GM21447 (cell line): ENCODE measurements around the gene SLC2A11.

Experiments used
- ATAC-seq: cut with Tn5 transposase; IDR thresholded peaks from one replicate; pipeline ENCODE4 v1.9.1; 2021; ENCODE audit not compliant: unreplicated experiment

SLC2A11 gene

GRCh38 chr22:23832226-23833016 lies 25.3 kb upstream of the SLC2A11 start:
- no peak for ATAC-seq

DNA sequence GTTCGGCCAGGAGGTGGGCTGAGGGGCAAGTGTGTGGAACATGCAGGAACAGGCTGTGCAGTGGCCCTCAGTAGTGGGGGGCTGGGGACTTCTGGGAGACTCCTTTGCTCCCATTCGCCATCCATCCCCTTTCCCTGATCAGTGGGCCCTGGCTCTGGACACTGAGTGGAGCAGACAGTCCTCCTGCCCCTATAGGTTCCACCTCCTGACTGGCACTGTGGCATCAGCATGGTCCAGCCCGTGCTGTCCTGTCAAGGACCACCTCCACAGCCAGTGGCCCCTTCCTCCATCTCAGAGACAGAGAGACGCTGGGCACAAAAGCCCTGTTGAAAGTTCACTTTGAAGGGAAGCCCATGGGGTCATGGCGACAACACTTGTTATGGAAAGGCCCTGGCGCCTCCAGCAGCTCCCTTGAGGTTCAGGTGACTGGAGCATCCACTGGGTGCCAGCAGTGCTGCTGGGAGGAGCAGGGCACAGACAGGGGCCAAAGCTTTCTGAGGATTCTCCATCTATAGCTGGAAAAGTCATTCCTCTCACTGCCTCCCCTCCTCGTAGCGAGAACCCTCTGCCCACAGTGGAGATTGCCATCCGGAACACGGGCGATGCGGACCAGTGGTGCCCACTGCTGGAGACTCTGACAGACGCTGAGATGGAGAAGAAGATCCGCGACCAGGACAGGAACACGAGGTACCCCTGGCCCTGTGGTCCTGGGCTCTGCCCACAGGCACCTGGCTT lies 24.5 kb upstream of the SLC2A11 start:
- ATAC-seq: no peak

DNA sequence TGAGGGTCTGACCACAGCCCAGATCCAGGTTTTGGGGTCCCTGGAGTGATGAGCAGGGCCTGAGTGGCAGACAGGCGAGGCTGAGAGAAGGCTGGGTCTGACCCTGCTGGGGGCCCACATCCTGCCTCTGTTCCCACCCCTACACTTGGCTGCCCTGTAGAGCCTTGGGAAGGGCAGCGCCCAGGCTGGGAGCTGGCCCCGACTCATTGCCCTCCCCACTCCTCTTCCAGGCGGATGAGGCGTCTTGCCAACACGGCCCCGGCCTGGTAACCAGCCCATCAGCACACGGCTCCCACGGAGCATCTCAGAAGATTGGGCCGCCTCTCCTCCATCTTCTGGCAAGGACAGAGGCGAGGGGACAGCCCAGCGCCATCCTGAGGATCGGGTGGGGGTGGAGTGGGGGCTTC lies 23.8 kb upstream of the SLC2A11 start:
- no peak for ATAC-seq

GRCh38 chr22:23834406-23834792 lies 23.3 kb upstream of the SLC2A11 start:
- ATAC-seq: no peak

DNA sequence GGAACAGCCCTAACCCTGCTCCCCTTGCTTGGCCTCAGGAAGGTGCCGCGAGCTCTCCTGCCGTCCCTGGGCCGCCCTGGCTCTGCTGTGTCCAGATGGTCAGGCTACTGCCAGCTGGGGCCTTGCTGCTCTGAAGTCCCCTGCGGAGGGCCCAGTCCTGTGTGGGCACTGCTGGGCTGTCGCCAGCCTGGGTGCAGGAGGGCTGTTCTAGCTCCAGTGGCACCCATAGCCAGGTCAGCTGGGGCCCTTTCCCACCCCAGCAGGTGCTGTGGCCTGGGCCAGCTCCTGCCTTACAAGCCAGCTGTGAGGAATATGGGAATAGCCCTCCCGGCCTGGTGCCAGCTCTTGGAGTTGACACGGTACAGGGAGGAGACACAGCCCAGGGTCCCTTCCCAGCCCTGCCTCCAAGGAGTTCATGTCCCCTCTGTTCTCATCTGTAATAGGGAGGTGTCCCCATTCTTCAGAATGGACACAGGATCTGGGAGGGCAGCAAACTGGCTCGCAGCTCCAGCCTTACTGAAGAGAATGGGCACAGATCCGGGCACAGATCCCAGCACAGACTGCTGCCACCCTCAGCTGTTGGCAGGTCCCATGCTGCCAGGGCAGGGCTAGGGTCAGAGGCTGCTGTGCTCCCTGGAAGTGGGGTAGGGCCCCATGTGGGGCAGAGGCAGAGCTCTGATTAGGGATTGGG lies 22.7 kb upstream of the SLC2A11 start:
- ATAC-seq: no peak

DNA sequence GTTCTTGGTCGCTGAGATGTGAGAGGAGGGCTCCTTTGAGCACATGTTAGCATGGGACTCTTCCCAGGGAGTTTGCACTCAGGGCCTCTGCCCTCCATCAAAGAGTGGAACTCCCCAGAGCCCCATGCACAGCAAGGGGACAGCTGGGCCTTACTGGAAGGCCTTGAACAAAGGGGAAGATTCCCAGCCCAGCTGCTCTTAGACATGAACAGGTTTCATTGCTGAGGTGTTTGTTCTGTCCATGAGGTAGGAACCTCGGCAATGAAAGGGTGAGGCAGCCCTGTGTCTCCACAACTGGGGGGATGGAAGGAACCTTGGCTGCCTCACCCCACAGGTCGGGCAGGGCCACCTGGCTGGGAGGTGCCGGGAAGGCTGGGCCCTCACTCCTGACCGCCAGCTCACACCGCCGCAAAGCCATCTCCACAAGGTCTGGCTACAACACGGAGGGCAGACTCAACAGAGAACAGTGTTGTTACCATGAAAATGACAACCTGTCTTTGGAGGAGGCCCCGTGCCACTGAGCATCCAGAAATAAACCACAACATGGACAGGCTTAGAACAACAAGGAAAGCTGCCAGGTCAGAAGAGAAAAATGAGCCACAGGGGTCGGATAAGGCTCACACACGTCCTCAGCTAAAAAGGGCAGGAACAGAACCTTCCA lies 22.1 kb upstream of the SLC2A11 start:
- no peak for ATAC-seq

GRCh38 chr22:23836281-23836680 lies 21.4 kb upstream of the SLC2A11 start:
- ATAC-seq: no peak

GRCh38 chr22:23836692-23837495 lies 20.8 kb upstream of the SLC2A11 start:
- no peak for ATAC-seq

DNA sequence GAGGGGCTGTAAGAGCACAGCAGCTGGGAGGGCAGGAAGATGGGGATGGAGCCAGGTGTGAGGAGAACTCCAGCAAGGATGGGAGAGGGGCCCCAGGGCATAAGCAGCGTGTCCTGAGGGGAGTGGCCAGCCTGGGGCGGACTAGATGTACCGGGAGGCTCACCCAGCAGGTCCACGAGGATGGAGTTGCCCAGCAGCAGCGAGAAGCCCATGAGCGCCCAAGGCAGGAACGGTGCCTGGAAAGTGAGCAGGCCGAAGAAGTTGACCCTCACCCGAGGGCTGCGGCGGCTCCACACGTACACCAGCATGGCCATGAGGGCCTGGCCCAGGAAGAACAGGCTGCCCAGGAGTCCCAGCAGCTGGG lies 20.2 kb upstream of the SLC2A11 start:
- ATAC-seq: no peak

DNA sequence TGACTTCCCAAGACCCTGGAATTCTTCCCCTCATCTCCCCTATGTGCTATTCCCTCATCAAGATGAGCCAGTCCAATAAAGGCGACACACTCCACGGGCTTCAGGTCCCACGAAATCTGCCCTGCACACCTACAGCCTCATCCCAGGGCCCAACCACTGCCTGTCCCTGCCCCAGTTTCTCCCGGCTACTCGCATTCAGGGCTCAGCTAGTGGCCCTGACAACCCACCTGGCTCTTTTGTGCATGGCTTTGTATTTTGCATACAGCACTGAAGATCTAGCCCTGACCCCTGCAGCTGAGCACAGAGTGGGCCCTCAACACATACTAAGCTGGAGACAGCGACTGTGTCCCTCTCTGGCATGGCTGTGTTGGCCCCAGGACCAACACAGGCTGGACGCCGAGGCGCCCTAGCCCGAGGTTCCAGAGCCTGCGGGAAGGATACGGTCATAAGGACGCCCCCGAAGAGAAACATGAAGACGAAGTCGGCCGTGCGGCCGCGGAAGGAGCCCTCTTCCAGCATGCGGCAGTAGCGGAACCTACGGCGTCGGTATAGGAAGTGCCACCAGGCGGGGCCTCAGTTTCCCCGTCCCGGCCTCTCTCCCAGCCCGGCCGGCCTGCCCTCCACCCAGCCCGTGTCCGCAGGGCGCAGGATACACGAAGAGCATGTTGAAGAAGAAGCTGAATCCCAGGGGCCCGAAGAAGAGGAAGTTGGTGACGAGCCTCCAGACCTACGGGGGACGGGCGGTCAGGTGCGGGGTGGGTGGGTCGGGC lies 19.6 kb upstream of the SLC2A11 start:
- peak; percentile 2 for ATAC-seq

DNA sequence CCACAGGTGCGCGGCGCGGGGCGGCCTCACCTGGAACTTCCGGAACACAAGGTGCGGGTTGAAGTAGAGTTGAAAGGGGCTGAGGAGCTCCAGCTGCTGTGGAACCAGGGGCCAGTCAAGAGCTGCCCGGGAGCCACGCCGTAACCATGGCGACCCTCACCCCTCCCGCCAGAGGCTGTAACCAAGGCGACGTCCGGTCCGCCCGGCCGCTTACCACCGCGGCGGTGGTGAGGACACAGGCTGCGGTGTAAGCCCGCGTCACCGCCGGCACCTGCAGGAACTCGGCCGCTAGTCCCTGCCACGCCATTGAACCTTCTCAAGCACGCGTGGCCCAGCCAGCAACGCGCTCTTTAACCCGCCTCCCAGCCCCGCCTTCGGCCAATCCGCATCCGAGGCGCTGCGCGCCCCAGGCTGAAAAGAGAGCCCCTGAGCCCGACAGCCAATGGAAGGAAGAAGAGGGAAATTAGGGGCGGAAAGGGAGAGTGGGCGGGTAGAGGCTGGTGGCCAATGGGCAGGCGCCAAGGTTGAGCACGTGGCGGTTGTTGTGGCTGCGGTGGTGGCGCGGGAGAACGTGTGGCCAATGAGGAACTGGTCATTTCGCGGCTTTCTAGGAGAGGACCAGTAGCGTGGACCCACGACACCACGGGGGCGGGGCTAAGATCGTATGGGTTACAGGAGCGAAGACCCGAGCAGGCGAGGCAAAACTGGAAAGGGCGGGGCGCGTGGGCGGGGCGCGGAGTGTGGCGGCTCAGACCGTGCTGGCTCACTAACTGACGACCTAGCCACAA lies 18.8 kb upstream of the SLC2A11 start, which contains the start of gene DERL3:
Gene DERL3 (minus strand): TSS at position 326 of the 788 bp plus-strand sequence. CDS start 19 bp downstream, at position 307.
- peak; percentile 76 for ATAC-seq

GRCh38 chr22:23840026-23840425 lies 17.6 kb upstream of the SLC2A11 start:
- no peak for ATAC-seq

DNA sequence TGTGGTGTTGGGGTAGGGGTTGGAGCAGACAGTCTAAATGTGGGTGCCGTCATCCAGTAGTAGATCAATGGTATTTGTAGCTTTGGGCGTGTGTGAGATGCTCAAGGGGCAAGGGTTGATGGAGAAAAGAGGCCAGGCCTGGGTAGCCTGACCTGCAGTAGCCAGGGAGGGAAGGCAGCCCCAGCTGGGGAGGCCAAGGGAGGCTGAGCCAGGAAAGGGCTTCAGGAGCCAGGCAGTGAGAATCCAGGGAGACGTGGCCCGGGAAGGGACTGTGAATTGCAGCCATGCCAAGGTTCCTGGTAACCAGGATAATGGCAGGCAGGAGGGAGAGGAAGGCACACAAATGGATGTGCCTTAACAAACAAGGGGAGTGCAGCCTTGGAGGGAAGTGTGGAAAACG lies 16.4 kb upstream of the SLC2A11 start:
- no peak for ATAC-seq

- no peak for ATAC-seq
Observed at GRCh38 chr22:23841736-23842445, 15.8 kb upstream of the SLC2A11 start.

- no peak for ATAC-seq
Observed at GRCh38 chr22:23842599-23842998, 15.1 kb upstream of the SLC2A11 start.

DNA sequence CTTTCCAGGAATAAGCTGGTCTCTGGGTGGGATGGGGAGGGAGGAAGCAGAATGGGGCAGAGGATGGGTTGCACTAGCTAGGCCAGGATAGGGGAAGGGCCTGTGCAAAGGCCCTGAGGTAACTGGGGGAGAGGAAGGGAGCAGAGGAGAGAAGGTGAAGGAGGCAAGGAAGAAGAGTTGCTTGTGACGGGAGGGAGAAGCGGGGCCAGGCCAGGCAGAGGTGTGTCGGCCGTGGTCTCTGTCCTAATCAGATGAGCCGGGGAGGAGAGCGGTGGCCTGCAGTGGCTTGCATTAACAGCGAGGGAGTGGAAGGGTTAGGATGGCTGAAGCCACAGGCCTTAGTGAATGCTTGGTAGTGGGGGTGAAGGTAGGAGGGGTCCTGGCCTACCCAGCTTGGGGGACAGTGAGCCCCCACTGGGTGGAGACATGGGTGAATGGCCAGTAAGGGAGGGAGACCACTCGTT lies 12.9 kb upstream of the SLC2A11 start:
- no peak for ATAC-seq

- no peak for ATAC-seq
Observed at GRCh38 chr22:23845265-23846080, 12.2 kb upstream of the SLC2A11 start.
